HAP-1 (cell line): ENCODE data around the gene AKAP8L.

Source experiments
- DNase-seq, 2 experiments: peaks; one replicate each; pipeline ENCODE4 v3.0.0-alpha.2; 2016 to 2020; ENCODE audit warnings: low spot score in 2 of 2
- H3K27me3 ChIP-seq: fragments of 250-450 bp; sonication (Bioruptor Pico); 2 replicates; pipeline ENCODE4 v1.5.1; 2020; ENCODE audit warnings: low read depth, mild to moderate bottlenecking, moderate library complexity
- H3K36me3 ChIP-seq: fragments of 250-450 bp; sonication (Bioruptor Pico); replicated peaks from 2 replicates; pipeline ENCODE4 v1.5.1; 2020; ENCODE audit warnings: mild to moderate bottlenecking
- H3K4me1 ChIP-seq: fragments of 250-450 bp; sonication (Bioruptor Pico); 2 replicates; pipeline ENCODE4 v1.5.1; 2020; ENCODE audit warnings: mild to moderate bottlenecking
- H3K4me3 ChIP-seq: fragments of 250-450 bp; sonication (Bioruptor Pico); 2 replicates; pipeline ENCODE4 v1.5.1; 2020; ENCODE audit warnings: mild to moderate bottlenecking, moderate library complexity
- H3K9me3 ChIP-seq: fragments of 250-450 bp; sonication (Bioruptor Pico); 2 replicates; pipeline ENCODE4 v1.5.1; 2020; ENCODE audit warnings: mild to moderate bottlenecking, moderate library complexity
- in situ Hi-C: fragments of 300-500 bp; cut with MboI; formaldehyde crosslinking; loops from 3 replicates; pipeline ENCODE4 v1.14.3; 2020; ENCODE audit warnings: low sequenced_read_pairs, inconsistent platforms, mixed read lengths

The AKAP8L gene

DNA sequence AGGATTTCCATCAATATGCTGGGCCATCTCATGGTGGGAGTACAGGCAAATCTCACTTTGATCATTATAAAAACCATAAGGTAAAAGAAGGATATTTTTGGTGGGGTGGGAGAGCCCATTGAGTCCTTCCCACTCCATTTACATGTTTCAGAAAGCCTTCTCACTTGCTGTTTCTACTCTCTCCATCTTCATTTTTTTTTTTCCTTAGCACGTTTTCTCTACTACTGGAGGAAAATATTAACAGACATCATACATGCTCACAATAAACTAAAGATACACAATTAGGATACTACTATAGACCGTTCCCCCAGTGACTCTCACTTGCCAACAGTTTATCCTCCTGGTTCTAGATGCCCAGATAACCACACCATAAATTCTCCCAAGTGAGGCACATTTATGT, 37.4 kb downstream of the AKAP8L start:
- no peak overlapping the region for H3K4me3 ChIP-seq
- no peaks in the 10 kb centered on the region for H3K27me3 ChIP-seq
- no peaks in the 10 kb centered on the region for H3K9me3 ChIP-seq
- DNase-seq: no peak
- H3K36me3 ChIP-seq: peaks cover 15% of the 10 kb centered on the region
- in situ Hi-C loops: no loop called here
- peaks cover 3% of the 10 kb centered on the region for H3K4me1 ChIP-seq

GRCh38 chr19:15379999-15380647, 38.7 kb downstream of the AKAP8L start:
- in situ Hi-C loops: no loop called here
- H3K36me3 ChIP-seq: peaks cover 16% of the 10 kb centered on the region
- H3K27me3 ChIP-seq: no peaks in the 10 kb centered on the region
- H3K9me3 ChIP-seq: no peaks in the 10 kb centered on the region
- peak overlapping the region; percentile 93 for H3K4me3 ChIP-seq
- peaks cover 3% of the 10 kb centered on the region for H3K4me1 ChIP-seq
- DNase-seq: peak; percentile 57 to 87

- in situ Hi-C loops: no loop called here
- peaks cover 3% of the 10 kb centered on the region for H3K4me1 ChIP-seq
- peak within 1 kb of the TSS; percentile 93 for H3K4me3 ChIP-seq
- H3K27me3 ChIP-seq: no peaks in the 10 kb centered on the region
- H3K36me3 ChIP-seq: peaks cover 22% of the 10 kb centered on the region
- H3K9me3 ChIP-seq: no peaks in the 10 kb centered on the region
- DNase-seq: peak; percentile 94 to 98
These were observed 39.4 kb downstream of the AKAP8L start, which contains the start of gene AKAP8 for GRCh38 chr19:15379083-15379998. Gene AKAP8 (minus strand): TSS chr19:15379787. CDS start chr19:15379731, 56 bp downstream.

DNA sequence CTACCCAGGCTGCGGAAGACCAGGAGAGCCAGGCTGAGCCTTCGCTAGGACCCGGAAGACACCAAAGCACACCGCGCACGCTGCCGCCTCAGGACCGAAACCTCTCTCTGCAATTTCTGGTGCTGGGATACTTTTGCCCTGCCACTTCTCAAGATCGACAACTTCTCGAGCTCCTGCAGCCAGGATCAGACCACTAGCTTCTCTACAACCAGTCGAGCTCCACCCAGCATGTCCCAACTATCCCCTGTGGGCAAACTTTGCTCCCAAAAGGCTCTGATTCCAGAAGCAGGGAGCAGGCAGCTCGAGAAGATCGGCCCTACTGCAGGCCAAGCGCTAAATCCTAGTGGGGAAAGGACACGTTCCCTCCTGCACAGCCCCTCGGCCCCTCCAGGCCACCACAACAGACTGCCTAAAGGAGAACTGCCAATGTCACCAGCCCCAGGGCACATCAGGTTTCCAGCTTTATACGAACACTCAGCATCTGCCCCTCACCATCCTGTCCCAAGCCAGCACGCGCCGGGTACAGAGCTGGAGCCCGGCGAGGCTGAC, 40.2 kb downstream of the AKAP8L start:
- peaks cover 3% of the 10 kb centered on the region for H3K4me1 ChIP-seq
- peak; percentile 42 to 67 for DNase-seq

GRCh38 chr19:15374796-15375440, 43.9 kb downstream of the AKAP8L start:
- Histone ChIP-seq H3K9me3 (no peaks in the 10 kb centered on the region), H3K4me3 (no peak overlapping the region), H3K4me1 (no peaks in the 10 kb centered on the region), H3K36me3 (peaks cover 57% of the 10 kb centered on the region), H3K27me3 (no peaks in the 10 kb centered on the region)
- no peak for DNase-seq
- in situ Hi-C loops: no loop called here

More for the DNA sequence above, 40.2 kb downstream of the AKAP8L start:
- H3K9me3 ChIP-seq: no peaks in the 10 kb centered on the region
- in situ Hi-C loops: no loop called here
- H3K36me3 ChIP-seq: peaks cover 26% of the 10 kb centered on the region
- peak overlapping the region; percentile 93 for H3K4me3 ChIP-seq
- H3K27me3 ChIP-seq: no peaks in the 10 kb centered on the region

DNA sequence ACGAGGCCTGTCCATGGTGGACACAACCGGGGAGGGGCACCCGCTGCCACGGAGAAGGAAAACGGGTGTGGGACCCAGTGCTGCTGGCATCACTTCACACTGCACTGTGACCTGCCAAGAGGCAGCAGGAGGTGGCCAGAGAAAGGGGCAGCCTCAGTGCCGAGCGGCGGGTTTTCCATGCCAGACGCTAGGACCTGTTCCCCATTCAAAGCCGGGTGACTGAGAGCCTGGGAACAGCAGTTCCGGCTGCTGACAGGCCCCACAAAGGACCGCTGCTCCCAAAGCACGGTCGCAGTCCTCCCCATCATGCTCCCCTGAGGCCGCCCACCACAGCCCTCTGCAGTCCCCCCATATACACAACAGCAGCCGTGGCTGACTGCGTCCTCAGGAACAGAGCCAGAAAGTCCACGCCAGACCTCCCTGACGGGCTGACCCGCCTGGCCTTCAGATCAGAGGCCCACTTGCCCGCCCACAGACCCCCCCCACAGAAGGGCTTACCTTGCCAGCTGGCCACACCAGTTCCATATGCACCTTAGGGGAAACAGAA, 44.6 kb downstream of the AKAP8L start:
- in situ Hi-C loops: no loop called here

DNA sequence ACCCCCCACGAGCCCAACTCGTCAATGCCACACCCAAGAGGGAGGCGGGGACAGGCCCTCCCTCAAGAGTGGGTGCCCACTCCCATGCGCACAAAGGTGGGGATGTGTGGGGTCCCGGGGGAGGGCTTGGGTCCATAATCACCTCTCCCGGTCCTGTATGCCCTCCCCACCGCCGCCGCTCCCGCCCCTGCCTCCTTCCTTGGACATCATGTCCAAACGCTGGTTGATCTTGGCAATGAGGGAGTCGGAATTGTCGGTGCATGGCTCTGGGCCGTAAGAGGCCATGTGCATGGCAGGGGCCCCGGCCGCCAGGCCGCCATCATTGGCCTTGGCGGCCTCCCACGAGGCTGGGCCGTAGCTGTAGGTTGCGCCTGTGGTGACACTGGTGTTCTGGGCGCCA, 45.1 kb downstream of the AKAP8L start:
- Histone ChIP-seq H3K9me3 (no peaks in the 10 kb centered on the region), H3K27me3 (no peaks in the 10 kb centered on the region), H3K4me3 (no peak overlapping the region), H3K4me1 (no peaks in the 10 kb centered on the region), H3K36me3 (peaks cover 61% of the 10 kb centered on the region)
- no peak for DNase-seq
- in situ Hi-C loops: no loop called here

More for the DNA sequence above, 44.6 kb downstream of the AKAP8L start:
- DNase-seq: no peak
- no peaks in the 10 kb centered on the region for H3K9me3 ChIP-seq
- no peaks in the 10 kb centered on the region for H3K27me3 ChIP-seq
- no peak overlapping the region for H3K4me3 ChIP-seq
- H3K4me1 ChIP-seq: no peaks in the 10 kb centered on the region
- H3K36me3 ChIP-seq: peaks cover 61% of the 10 kb centered on the region

DNA sequence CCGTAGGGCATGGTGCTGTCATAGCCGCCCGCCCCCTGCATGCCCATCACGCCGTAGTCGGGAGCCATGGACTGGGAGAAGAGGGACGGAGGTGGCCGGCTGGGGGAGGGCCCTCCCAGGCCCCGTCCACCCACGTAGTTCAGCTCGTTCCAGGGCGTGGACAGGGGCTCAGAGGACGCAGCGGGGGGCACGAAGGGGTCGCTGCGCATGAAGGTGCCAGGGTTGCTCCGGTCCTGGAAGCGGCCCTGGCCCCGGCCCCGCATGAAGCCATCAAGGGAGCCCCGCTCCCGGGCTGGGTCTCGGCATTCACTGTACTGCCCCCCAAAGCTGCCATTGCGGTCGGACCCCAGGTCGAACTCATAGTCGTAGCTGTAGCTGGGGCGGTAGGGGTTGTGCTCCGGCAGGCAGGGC, 45.9 kb downstream of the AKAP8L start:
- H3K4me1 ChIP-seq: no peaks in the 10 kb centered on the region
- DNase-seq: no peak
- no peaks in the 10 kb centered on the region for H3K27me3 ChIP-seq
- no peaks in the 10 kb centered on the region for H3K9me3 ChIP-seq
- H3K4me3 ChIP-seq: no peak overlapping the region
- in situ Hi-C loops: no loop called here
- H3K36me3 ChIP-seq: peaks cover 67% of the 10 kb centered on the region

DNA sequence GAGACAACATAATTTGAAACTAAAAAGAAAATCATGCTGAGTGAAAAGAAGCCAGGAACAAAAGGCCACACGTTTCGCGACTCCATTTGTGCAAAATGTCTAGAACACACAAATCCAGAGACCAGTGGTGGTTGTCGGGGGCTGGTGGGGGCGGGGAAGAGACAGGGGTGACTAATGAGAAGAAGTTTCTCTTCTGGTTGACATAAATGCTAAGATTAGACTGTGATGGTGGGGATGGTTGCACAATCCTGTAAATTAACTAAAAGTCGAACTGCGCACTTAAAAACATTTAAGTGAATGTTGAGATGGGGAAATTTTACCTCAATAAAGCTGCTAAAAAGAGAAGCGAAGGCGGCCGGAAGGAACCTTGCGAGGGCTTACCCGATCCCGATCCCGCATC, 46.3 kb downstream of the AKAP8L start:
- in situ Hi-C loops: no loop called here
- no peaks in the 10 kb centered on the region for H3K4me1 ChIP-seq
- H3K27me3 ChIP-seq: no peaks in the 10 kb centered on the region
- no peak overlapping the region for H3K4me3 ChIP-seq
- peak in 1 of 2 experiments; percentile 32 for DNase-seq
- H3K9me3 ChIP-seq: no peaks in the 10 kb centered on the region
- H3K36me3 ChIP-seq: peaks cover 72% of the 10 kb centered on the region

DNA sequence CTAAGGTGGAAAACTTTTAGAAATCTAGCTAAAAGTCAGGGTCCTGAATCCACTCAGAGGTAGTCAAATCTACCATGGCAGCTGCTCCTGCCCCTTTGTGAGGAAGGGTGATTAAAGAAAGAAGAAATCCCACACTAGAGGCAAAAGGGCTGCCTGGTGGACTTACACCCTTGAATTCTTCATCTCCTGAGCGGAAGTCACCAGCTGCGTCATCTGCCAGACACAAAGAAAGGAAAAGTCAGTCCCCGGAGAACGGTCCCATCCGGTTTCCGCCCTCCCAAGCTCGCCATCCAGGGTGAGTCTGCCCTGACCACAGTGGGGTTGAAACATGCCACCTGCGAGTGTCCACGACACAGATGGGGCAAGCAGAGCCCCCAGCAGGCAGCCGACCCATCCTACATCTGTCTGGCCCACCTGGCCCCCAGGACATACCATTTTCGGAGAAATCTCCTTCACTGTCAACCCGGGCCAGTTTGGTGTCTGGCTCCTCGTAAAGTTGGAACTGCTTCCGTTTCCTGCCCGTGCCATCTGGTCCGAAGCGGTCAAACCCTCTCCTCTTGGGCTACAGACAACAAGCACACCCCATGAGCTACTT, 46.9 kb downstream of the AKAP8L start:
- Histone ChIP-seq H3K4me1 (no peaks in the 10 kb centered on the region), H3K9me3 (no peaks in the 10 kb centered on the region), H3K36me3 (peaks cover 77% of the 10 kb centered on the region), H3K4me3 (no peak overlapping the region), H3K27me3 (no peaks in the 10 kb centered on the region)
- in situ Hi-C loops: no loop called here
- DNase-seq: no peak

DNA sequence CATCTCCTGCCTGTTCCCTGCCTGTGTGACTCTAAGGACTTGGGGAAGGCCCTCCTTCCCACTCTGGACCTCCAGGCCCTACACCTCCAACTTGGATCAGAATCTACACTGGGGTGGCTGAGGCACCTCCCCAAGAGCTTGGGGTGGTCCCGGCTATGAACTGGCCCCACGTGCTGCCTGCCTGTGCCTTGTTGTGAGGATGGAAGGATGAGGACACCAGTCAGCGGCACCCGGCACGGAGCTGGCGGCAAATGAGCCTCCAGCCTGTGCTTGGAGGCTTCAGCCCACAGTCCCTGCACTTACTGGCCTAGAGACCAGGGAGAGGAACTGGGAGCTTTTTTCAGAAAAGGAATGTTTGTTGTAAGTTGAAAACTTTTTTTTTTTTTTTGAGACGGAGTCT, 47.7 kb downstream of the AKAP8L start:
- H3K4me1 ChIP-seq: no peaks in the 10 kb centered on the region
- H3K4me3 ChIP-seq: no peak overlapping the region
- H3K36me3 ChIP-seq: peaks cover 83% of the 10 kb centered on the region
- in situ Hi-C loops: no loop called here
- no peak for DNase-seq
- no peaks in the 10 kb centered on the region for H3K9me3 ChIP-seq
- no peaks in the 10 kb centered on the region for H3K27me3 ChIP-seq

DNA sequence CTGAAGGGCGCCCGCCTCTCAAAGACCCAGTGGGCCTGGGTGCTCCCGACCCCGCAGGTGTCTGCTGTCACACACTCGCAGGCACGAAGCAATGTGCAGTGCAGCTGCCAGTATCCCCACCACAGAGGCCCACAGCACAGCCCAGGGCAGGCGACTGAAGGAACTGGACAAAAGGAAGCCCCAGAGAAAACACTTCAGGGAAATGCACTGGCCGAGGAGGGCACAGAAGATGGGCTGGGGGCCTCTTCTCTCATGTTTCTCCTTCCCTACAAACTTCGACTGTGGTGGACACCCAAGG, 49.2 kb downstream of the AKAP8L start:
- in situ Hi-C loops: no loop called here
- Histone ChIP-seq H3K4me1 (no peaks in the 10 kb centered on the region), H3K4me3 (no peak overlapping the region), H3K36me3 (peaks cover 86% of the 10 kb centered on the region), H3K27me3 (no peaks in the 10 kb centered on the region), H3K9me3 (no peaks in the 10 kb centered on the region)
- no peak for DNase-seq
